Cardiac muscle cell (in vitro differentiated cells and primary cell): ENCODE measurements around the gene TMEM134. TPM values are rescaled to one million over a fixed set of nuclear protein-coding genes. Genes with fewer than 3 reads are reported as not detected.
A peak's percentile ranks its signal among the peaks of the same experiment; 100 is the strongest.

Experiments
- DNase-seq, 2 donors: peaks; one replicate each; pipeline versions ENCODE4 v3.0.0 to v3.0.0-alpha.2; 2010 to 2017; ENCODE audit warnings: low read depth in 1 of 2, low spot score in 1 of 2
- H3K27ac ChIP-seq: fragments of 200-600 bp; sonication (generic); 2 replicates; pipeline ENCODE4 v1.5.1; 2016
- H3K27me3 ChIP-seq: fragments of 200-600 bp; sonication (generic); 2 replicates; pipeline ENCODE4 v1.6.0; 2016; ENCODE audit warnings: control low read depth
- H3K36me3 ChIP-seq: fragments of 200-600 bp; sonication (generic); 2 replicates; pipeline ENCODE4 v1.5.1; 2016; ENCODE audit warnings: control low read depth
- H3K4me1 ChIP-seq: fragments of 200-600 bp; sonication (generic); 2 replicates; pipeline ENCODE4 v1.8.1; 2017; ENCODE audit warnings: low read depth, mild to moderate bottlenecking, mixed run types
- H3K4me3 ChIP-seq: fragments of 200-600 bp; sonication (generic); 2 replicates; pipeline ENCODE4 v1.5.1; 2016; ENCODE audit warnings: mild to moderate bottlenecking
- H3K9me3 ChIP-seq: fragments of 200-600 bp; sonication (generic); 2 replicates; pipeline ENCODE4 v1.5.1; 2017; ENCODE audit warnings: low read depth, mild to moderate bottlenecking, control low read depth
- CTCF ChIP-seq: IDR thresholded peaks from 2 replicates; pipeline ENCODE4 v1.5.1; 2012; ENCODE audit warnings: low read depth, mild to moderate bottlenecking, low read length
- polyA plus RNA-seq: library from polyadenylated mRNA; unstranded; fragments of >200 nt; fragmentation: Nextera tagmentation; extraction: Ambion mirVana; gene quantifications from 2 replicates; pipeline ENCODE4 v1.2.1, GENCODE V29; 2016
- total RNA-seq: library from RNA; depleted of rRNA; stranded (reverse); fragments of >200 nt; gene quantifications from 2 replicates; pipeline ENCODE4 v1.2.3, GENCODE V29; 2016

TMEM134 gene
- total and polyA plus RNA-seq, 2 experiments from 2014 or later, result 255 to 326 TPM

GRCh38 chr11:67439321-67440228, 29.5 kb downstream of the TMEM134 start:
- no peak for TF ChIP-seq CTCF
- DNase-seq, result peak in 1 of 2 donors; percentile 17
- H3K36me3 ChIP-seq, result peaks cover 3% of the 10 kb centered on the region
- peak overlapping the region; percentile 34 for H3K27ac ChIP-seq
- H3K9me3 ChIP-seq, result no peaks in the 10 kb centered on the region
- H3K4me3 ChIP-seq, result no peak overlapping the region
- no peaks in the 10 kb centered on the region for H3K27me3 ChIP-seq
- no peaks in the 10 kb centered on the region for H3K4me1 ChIP-seq

GRCh38 chr11:67438158-67438902, 30.7 kb downstream of the TMEM134 start:
- TF ChIP-seq CTCF, result no peak
- no peak for DNase-seq
- no peaks in the 10 kb centered on the region for H3K4me1 ChIP-seq
- H3K27ac ChIP-seq, result peak overlapping the region; percentile 34
- no peaks in the 10 kb centered on the region for H3K9me3 ChIP-seq
- H3K4me3 ChIP-seq, result no peak overlapping the region
- H3K27me3 ChIP-seq, result no peaks in the 10 kb centered on the region
- H3K36me3 ChIP-seq, result peaks cover 12% of the 10 kb centered on the region

- no peak overlapping the region for H3K27ac ChIP-seq
- no peak for DNase-seq
- H3K27me3 ChIP-seq, result no peaks in the 10 kb centered on the region
- H3K4me1 ChIP-seq, result no peaks in the 10 kb centered on the region
- peaks cover 13% of the 10 kb centered on the region for H3K36me3 ChIP-seq
- no peak overlapping the region for H3K4me3 ChIP-seq
- no peaks in the 10 kb centered on the region for H3K9me3 ChIP-seq
- no peak for TF ChIP-seq CTCF
Measured at GRCh38 chr11:67437809-67438157, 31.3 kb downstream of the TMEM134 start.

- Histone ChIP-seq H3K4me3 (no peak within 1 kb of the TSS), H3K9me3 (no peaks in the 10 kb centered on the region), H3K27ac (peak within 1 kb of the TSS; percentile 39), H3K36me3 (peaks cover 13% of the 10 kb centered on the region), H3K27me3 (no peaks in the 10 kb centered on the region), H3K4me1 (no peaks in the 10 kb centered on the region)
- TF ChIP-seq CTCF, result no peak
- peak in 1 of 2 donors; percentile 23 for DNase-seq
Measured at GRCh38 chr11:67437082-67437808, 31.8 kb downstream of the TMEM134 start, which contains the start of gene PTPRCAP. Gene PTPRCAP (minus strand): TSS chr11:67437682. CDS start chr11:67437619, 63 bp downstream.

- Histone ChIP-seq H3K9me3 (no peaks in the 10 kb centered on the region), H3K4me3 (no peak overlapping the region), H3K27me3 (no peaks in the 10 kb centered on the region), H3K36me3 (peaks cover 17% of the 10 kb centered on the region), H3K4me1 (no peaks in the 10 kb centered on the region), H3K27ac (peak overlapping the region; percentile 55)
- DNase-seq, result peak in 1 of 2 donors; percentile 22
- no peak for TF ChIP-seq CTCF
Measured at GRCh38 chr11:67436459-67437081, 32.5 kb downstream of the TMEM134 start.
